Choroid plexus epithelial cell (primary cell): Measurements from ENCODE around the gene THEM5.

Source experiments
- DNase-seq: peaks from one replicate; pipeline ENCODE4 v3.0.0-alpha.2; 2010; ENCODE audit warnings: low read depth
- H3K4me3 ChIP-seq: 2 replicates; pipeline ENCODE4 v1.5.1; 2011; ENCODE audit warnings: low read depth, mild to moderate bottlenecking, control low read depth, low read length, moderate library complexity
- CTCF ChIP-seq: conservative IDR thresholded peaks from 2 replicates; pipeline ENCODE4 v1.5.1; 2011; ENCODE audit warnings: low read depth, mild to moderate bottlenecking, control low read depth, inconsistent platforms, low read length, moderate library complexity

THEM5 gene

GRCh38 chr1:151864411-151864810, 10.9 kb upstream of the THEM5 start:
- TF ChIP-seq CTCF, result no peak
- no peak for DNase-seq
- H3K4me3 ChIP-seq, result no peak overlapping the region

- no peak for TF ChIP-seq CTCF
- H3K4me3 ChIP-seq, result no peak overlapping the region
- DNase-seq, result no peak
Measured at GRCh38 chr1:151862604-151863003, 9.1 kb upstream of the THEM5 start.

DNA sequence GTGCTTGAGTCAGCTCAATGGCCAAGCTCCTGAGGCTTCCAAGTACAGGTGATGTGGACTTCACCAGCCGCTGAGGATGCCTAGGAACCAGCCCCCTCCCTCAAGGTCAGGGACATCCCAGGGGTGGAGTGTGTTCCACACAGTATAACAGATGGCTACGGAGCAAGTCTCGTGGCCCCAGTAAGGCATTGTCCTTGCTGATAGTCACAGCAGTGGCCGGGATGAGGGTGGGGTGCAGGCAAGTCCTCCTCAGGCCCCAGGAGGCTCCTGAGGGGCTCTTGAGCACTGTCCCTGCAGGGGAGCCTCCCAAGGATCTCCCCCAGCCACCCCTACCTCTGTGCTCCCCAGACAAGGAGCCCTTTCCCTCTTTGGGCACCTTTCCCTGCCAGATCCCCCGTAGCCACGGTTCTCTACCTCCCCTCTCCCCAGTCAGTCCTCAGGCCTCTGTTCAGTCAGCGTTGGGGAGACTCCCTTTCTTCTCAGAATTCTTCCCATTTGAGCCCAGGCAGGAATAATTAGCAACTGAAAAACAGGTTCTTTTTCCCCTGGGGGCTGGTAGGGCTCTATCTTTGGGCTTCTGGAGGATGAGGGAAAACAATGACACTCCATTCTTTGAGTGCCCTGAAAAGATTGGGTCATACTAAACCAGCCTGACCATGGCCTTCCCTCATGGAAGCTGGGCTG, 7.1 kb upstream of the THEM5 start:
- no peak overlapping the region for H3K4me3 ChIP-seq
- TF ChIP-seq CTCF, result no peak
- no peak for DNase-seq

DNA sequence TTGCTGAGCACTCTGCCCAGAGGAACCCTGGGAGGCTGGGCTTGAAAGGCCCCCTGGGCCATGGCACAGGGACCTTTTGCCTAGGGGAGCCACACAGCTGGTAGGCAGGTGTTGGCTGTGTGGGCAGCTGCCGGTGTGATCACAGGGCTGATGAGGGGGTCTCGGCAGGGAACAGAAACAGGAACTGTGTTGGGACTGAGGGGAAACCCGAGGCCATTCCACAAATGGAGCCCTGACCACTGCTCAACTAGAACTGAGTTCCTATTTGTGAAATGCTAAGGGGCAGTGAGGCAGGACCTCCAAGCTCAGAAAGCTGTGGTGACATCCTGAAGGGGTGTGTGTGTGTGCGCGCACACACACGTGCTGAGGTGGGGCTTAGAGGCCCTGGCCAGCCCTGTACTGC, 6.4 kb upstream of the THEM5 start:
- no peak for DNase-seq
- H3K4me3 ChIP-seq, result no peak overlapping the region
- no peak for TF ChIP-seq CTCF

- no peak overlapping the region for H3K4me3 ChIP-seq
- no peak for TF ChIP-seq CTCF
- no peak for DNase-seq
Measured at GRCh38 chr1:151858886-151859665, 5.6 kb upstream of the THEM5 start.

GRCh38 chr1:151858030-151858746, 4.7 kb upstream of the THEM5 start:
- no peak for DNase-seq
- no peak for TF ChIP-seq CTCF
- no peak overlapping the region for H3K4me3 ChIP-seq
